ENCODE results near the gene MCF2L. TPM values are rescaled to one million over a fixed set of nuclear protein-coding genes. Genes with fewer than 3 reads are reported as not detected.

MCF2L gene
- total and polyA plus RNA-seq, 10 of the 15 experiments (the other 5 are each of a cell fraction or from before 2014, with no cell fraction given) = 0.06 to 1.1 (median 0.21) TPM; not detected in 2

DNA sequence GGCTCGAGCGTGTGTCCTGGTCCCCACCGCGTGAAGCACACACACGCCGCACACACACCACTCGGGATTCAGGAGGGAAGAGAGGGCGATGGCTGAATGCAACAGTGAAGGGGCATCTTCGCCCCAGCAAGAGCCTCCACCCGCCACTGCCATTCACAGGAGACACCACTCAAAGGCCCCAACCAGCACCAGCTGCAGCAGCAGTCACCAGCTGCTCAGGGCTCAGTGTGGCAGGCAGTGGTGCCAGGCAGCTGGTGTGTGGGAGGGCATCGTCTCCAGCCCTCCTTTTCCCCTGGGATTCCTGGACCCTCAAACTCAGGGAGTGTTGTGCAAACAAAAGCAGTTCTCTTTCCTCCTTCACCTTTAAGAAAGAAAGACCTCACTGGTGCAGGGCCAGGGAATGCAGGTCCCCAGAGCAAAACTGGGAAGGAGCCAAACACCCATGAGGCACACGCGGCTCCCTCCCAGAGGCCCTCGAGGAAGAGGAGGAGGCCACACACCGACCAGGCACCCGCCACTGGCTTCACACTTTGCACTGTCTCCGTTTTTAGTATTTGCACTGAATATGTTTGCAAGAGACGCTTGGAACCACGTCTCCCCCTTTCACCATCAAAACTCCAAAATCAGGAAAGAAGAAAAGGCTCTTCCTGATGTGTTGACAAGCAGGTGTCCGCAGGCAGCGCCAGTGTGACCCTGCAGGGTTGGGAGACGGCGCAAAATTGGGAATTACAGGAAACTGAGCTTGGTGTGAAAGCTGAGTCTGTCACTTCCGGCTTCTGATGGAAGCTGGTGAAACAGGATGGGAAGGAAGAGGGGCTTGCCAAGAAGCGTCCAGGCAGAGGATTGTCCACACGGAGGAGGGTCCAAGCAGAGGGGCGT lies 110.1 kb downstream of the MCF2L start:
- no peak for DNase-seq (ENCODE audit: low read depth, low spot score)

More for the DNA sequence above, 110.1 kb downstream of the MCF2L start:
- ATAC-seq (no peak), FAIRE-seq (no peak)
- Histone ChIP-seq H3K4me1 (ENCODE audit: control insufficient read depth, insufficient read depth, low read length) (no peaks in the 10 kb centered on the region), H3K36me3 (ENCODE audit: control insufficient read depth in 2 of 2, insufficient read depth in 2 of 2, low read length in 1 of 2) (no peaks in the 10 kb centered on the region), H3K27me3 (replicated peaks in 1 of 2; ENCODE audit: control insufficient read depth in 2 of 2, insufficient read depth in 2 of 2, low read length in 1 of 2) (no peaks in the 10 kb centered on the region), H2AFZ (ENCODE audit: control insufficient read depth, low read depth, low read length) (no peak overlapping the region), H3K4me2 (ENCODE audit: control insufficient read depth, insufficient read depth) (no peak overlapping the region), H3K79me2 (ENCODE audit: control insufficient read depth, insufficient read depth, low read length) (no peaks in the 10 kb centered on the region), H3K4me3 (no peak overlapping the region), H3K9ac (ENCODE audit: control insufficient read depth, insufficient read depth, low read length) (no peak overlapping the region), H3K9me3 (replicated peaks; ENCODE audit: control insufficient read depth, insufficient read depth, low read length) (no peaks in the 10 kb centered on the region), H3K27ac (ENCODE audit: control insufficient read depth, insufficient read depth) (no peak overlapping the region), H4K20me1 (ENCODE audit: control insufficient read depth, insufficient read depth) (no peaks in the 10 kb centered on the region)
- ChIA-PET POLR2A (no interaction called here), RAD21 (ENCODE audit: unreplicated experiment) (no interaction called here), SMC1A (ENCODE audit: uncharacterized antibody, unreplicated experiment) (no interaction called here), CTCF (no interaction called here)
- 41% methylated on average over 20 of the region's 27 CpGs for WGBS (ENCODE audit: insufficient coverage, insufficient replicate concordance, low lambda C conversion rate, missing lambda C conversion rate)
- intact Hi-C loops (cut with micrococcal nuclease; ENCODE audit: unreplicated experiment) = no loop called here
- BruUV-seq (replicated peaks) = no TSS peak
- in situ Hi-C loops (cut with MboI) = no loop called here
- TF ChIP-seq HDAC2 (IDR thresholded peaks at IDR 0.05) (no peak), ETV6 (conservative IDR thresholded peaks at IDR 0.05 in 1 of 2, IDR thresholded peaks at IDR 0.05 in 1 of 2; ENCODE audit: borderline replicate concordance in 1 of 2, low read depth in 1 of 2) (no peak), EZH2 (IDR thresholded peaks at IDR 0.05; ENCODE audit: borderline replicate concordance, control insufficient read depth, low read depth, low read length) (no peak), RELB (IDR thresholded peaks at IDR 0.05; ENCODE audit: low read depth) (no peak), MXI1 (IDR thresholded peaks at IDR 0.05; ENCODE audit: low read depth, low read length) (no peak), ZNF384 (IDR thresholded peaks at IDR 0.05; ENCODE audit: borderline replicate concordance, low read depth, low read length) (no peak), RFX5 (IDR thresholded peaks at IDR 0.05; ENCODE audit: low read depth, low read length) (no peak), KDM1A (IDR thresholded peaks at IDR 0.05; ENCODE audit: borderline replicate concordance) (no peak)
- TF ChIP-seq, protein P1, sequence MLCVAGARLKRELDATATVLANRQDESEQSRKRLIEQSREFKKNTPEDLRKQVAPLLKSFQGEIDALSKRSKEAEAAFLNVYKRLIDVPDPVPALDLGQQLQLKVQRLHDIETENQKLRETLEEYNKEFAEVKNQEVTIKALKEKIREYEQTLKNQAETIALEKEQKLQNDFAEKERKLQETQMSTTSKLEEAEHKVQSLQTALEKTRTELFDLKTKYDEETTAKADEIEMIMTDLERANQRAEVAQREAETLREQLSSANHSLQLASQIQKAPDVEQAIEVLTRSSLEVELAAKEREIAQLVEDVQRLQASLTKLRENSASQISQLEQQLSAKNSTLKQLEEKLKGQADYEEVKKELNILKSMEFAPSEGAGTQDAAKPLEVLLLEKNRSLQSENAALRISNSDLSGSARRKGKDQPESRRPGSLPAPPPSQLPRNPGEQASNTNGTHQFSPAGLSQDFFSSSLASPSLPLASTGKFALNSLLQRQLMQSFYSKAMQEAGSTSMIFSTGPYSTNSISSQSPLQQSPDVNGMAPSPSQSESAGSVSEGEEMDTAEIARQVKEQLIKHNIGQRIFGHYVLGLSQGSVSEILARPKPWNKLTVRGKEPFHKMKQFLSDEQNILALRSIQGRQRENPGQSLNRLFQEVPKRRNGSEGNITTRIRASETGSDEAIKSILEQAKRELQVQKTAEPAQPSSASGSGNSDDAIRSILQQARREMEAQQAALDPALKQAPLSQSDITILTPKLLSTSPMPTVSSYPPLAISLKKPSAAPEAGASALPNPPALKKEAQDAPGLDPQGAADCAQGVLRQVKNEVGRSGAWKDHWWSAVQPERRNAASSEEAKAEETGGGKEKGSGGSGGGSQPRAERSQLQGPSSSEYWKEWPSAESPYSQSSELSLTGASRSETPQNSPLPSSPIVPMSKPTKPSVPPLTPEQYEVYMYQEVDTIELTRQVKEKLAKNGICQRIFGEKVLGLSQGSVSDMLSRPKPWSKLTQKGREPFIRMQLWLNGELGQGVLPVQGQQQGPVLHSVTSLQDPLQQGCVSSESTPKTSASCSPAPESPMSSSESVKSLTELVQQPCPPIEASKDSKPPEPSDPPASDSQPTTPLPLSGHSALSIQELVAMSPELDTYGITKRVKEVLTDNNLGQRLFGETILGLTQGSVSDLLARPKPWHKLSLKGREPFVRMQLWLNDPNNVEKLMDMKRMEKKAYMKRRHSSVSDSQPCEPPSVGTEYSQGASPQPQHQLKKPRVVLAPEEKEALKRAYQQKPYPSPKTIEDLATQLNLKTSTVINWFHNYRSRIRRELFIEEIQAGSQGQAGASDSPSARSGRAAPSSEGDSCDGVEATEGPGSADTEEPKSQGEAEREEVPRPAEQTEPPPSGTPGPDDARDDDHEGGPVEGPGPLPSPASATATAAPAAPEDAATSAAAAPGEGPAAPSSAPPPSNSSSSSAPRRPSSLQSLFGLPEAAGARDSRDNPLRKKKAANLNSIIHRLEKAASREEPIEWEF (IDR thresholded peaks at IDR 0.05; ENCODE audit: insufficient replicate concordance, low read depth, low read length) = no peak
- TF ChIP-seq, protein P2, sequence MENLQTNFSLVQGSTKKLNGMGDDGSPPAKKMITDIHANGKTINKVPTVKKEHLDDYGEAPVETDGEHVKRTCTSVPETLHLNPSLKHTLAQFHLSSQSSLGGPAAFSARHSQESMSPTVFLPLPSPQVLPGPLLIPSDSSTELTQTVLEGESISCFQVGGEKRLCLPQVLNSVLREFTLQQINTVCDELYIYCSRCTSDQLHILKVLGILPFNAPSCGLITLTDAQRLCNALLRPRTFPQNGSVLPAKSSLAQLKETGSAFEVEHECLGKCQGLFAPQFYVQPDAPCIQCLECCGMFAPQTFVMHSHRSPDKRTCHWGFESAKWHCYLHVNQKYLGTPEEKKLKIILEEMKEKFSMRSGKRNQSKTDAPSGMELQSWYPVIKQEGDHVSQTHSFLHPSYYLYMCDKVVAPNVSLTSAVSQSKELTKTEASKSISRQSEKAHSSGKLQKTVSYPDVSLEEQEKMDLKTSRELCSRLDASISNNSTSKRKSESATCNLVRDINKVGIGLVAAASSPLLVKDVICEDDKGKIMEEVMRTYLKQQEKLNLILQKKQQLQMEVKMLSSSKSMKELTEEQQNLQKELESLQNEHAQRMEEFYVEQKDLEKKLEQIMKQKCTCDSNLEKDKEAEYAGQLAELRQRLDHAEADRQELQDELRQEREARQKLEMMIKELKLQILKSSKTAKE (IDR thresholded peaks at IDR 0.05; ENCODE audit: low read depth, poor library complexity, severe bottlenecking) = no peak
